Mammary epithelial cell (primary cell): ENCODE measurements around the gene CALR3.

Source experiments
- EZH2 ChIP-seq: IDR thresholded peaks from 2 replicates; pipeline ENCODE4 v1.6.1; 2012; ENCODE audit warnings: low read length, inconsistent platforms, borderline replicate concordance
- TF ChIP-seq, protein P1 (sequence below), 2 donors: IDR thresholded peaks in 1 of 2; conservative IDR thresholded peaks in 1 of 2; 2 replicates each; pipeline ENCODE4 v1.5.1; 2011 to 2012; ENCODE audit warnings: inconsistent platforms in 2 of 2, low read length in 2 of 2, mild to moderate bottlenecking in 2 of 2, control low read depth in 1 of 2, low read depth in 1 of 2; ENCODE audit not compliant: insufficient read depth in 1 of 2; ENCODE audit errors: extremely low read depth in 1 of 2

DNA sequence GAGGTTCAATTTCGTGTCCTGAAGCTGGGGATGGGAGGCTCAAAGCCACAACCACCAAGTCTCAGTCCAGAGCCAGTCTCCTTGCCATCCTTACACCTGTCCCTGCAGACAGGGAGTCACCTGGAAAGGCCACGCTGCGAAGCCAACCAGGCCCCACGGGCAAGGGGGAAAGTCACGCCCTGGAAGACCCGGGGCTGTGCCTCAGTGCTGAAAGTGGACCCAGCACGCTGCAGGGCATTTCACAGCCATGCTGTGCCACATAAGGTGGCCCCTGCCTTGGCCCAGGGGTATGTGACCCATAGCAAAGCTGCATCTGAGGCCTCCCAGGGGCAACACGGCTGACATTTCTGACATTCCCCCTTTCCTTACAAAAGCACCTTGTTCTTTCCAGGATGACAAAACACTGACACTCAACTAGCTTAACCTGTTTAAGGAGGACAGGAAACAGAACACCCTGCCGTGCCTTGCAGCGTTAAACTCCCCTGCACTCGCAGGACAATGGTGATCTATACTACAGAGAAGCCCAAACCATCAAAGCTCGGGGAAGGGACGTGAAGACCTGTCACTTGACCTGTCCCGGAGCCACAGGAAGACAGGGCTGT is 31.5 kb upstream of the CALR3 start:
- no peak for TF ChIP-seq EZH2
- TF ChIP-seq, protein P1, sequence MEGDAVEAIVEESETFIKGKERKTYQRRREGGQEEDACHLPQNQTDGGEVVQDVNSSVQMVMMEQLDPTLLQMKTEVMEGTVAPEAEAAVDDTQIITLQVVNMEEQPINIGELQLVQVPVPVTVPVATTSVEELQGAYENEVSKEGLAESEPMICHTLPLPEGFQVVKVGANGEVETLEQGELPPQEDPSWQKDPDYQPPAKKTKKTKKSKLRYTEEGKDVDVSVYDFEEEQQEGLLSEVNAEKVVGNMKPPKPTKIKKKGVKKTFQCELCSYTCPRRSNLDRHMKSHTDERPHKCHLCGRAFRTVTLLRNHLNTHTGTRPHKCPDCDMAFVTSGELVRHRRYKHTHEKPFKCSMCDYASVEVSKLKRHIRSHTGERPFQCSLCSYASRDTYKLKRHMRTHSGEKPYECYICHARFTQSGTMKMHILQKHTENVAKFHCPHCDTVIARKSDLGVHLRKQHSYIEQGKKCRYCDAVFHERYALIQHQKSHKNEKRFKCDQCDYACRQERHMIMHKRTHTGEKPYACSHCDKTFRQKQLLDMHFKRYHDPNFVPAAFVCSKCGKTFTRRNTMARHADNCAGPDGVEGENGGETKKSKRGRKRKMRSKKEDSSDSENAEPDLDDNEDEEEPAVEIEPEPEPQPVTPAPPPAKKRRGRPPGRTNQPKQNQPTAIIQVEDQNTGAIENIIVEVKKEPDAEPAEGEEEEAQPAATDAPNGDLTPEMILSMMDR (conservative IDR thresholded peaks at IDR 0.05 in 1 of 2, IDR thresholded peaks at IDR 0.05 in 1 of 2; ENCODE audit: extremely low read depth in 1 of 2, insufficient read depth in 1 of 2, low read depth in 1 of 2, low read length in 2 of 2): no peak
